Aortic smooth muscle cell (primary cell): Measurements from ENCODE around the gene COL20A1. TPM values are rescaled to one million over a fixed set of nuclear protein-coding genes. Genes with fewer than 3 reads are reported as not detected.

ENCODE experiments used
- total RNA-seq: library from RNA; depleted of rRNA; stranded (reverse); fragments of >200 nt; gene quantifications from 2 replicates; pipeline ENCODE4 v1.2.3, GENCODE V29; 2014

COL20A1 gene
- not detected in 2 replicates for total RNA-seq

GRCh38 chr20:63292904-63293303 lies at the start of gene COL20A1:
Gene COL20A1, plus strand, starts transcription at chr20:63293186. Its CDS starts 1,922 bp downstream, at chr20:63295108.

GRCh38 chr20:63254232-63254605 lies 38.8 kb upstream of the COL20A1 start, which contains the start of gene NKAIN4:
Gene NKAIN4, minus strand, starts transcription at chr20:63254463. Its CDS starts 13 bp downstream, at chr20:63254450.

GRCh38 chr20:63272105-63273058 lies 20.6 kb upstream of the COL20A1 start, which contains the start of gene ARFGAP1:
Gene ARFGAP1, plus strand, starts transcription at chr20:63272813. Its CDS starts 2,768 bp downstream, at chr20:63275581.

GRCh38 chr20:63360850-63361518 lies 68.0 kb downstream of the COL20A1 start, which contains the start of gene CHRNA4:
Gene CHRNA4, minus strand, starts transcription at chr20:63361349. Its CDS starts 184 bp downstream, at chr20:63361165.

Other genes starting within 250 kb of the COL20A1 start
- 17.2 and 18.2 TPM in 2 replicates for gene YTHDF1, start 77.1 kb upstream of the COL20A1 start, total RNA-seq
- gene BIRC7, start 57.3 kb upstream of the COL20A1 start, total RNA-seq = 0.06 and 0.40 TPM in 2 replicates
- not detected in 2 replicates for gene NKAIN4, start 38.7 kb upstream of the COL20A1 start, total RNA-seq
- 62.0 and 62.5 TPM in 2 replicates for gene ARFGAP1, start 20.4 kb upstream of the COL20A1 start, total RNA-seq
- gene CHRNA4, start 68.2 kb downstream of the COL20A1 start, total RNA-seq = not detected in 2 replicates
- not detected in 2 replicates for gene KCNQ2, start 179.5 kb downstream of the COL20A1 start, total RNA-seq
- 0.06 and 0.13 TPM in 2 replicates for gene EEF1A2, start 205.9 kb downstream of the COL20A1 start, total RNA-seq
- gene PPDPF, start 227.6 kb downstream of the COL20A1 start, total RNA-seq = 31.3 and 33.0 TPM in 2 replicates
- 0.12 and 0.13 TPM in 2 replicates for gene PTK6, start 244.2 kb downstream of the COL20A1 start, total RNA-seq